SK-N-SH treated with all-trans-retinoic acid at 6 μM for 48 hours (cell line): ENCODE data around the gene BTAF1.
A peak's percentile ranks its signal among the peaks of the same experiment; 100 is the strongest.

ENCODE experiments used
- ATAC-seq: fragments of 200-7000 bp; cut with Tn5 transposase; 3 replicates; pipeline ENCODE4 v1.9.1; 2020; ENCODE audit warnings: mild to moderate bottlenecking, moderate library complexity
- ARNTL ChIP-seq: fragments of 450-650 bp; formaldehyde crosslinking; IDR thresholded peaks from 2 replicates; pipeline ENCODE4 v1.5.0; 2020; ENCODE audit warnings: low read depth, mild to moderate bottlenecking, moderate library complexity, borderline replicate concordance
- BACH2 ChIP-seq: fragments of 250-450 bp; sonication (Bioruptor Pico); IDR thresholded peaks from 2 replicates; pipeline ENCODE4 v1.9.0; 2021; ENCODE audit warnings: mild to moderate bottlenecking, borderline replicate concordance
- CREB5 ChIP-seq: fragments of 250-450 bp; sonication (Bioruptor Pico); IDR thresholded peaks from 2 replicates; pipeline ENCODE4 v1.5.1; 2020; ENCODE audit warnings: low read depth, mild to moderate bottlenecking, moderate library complexity
- CSDC2 ChIP-seq: fragments of 250-450 bp; sonication (Bioruptor Pico); IDR thresholded peaks from 2 replicates; pipeline ENCODE4 v1.5.0; 2020; ENCODE audit warnings: mild to moderate bottlenecking, moderate library complexity
- CSRNP3 ChIP-seq: fragments of 250-450 bp; sonication (Bioruptor Pico); IDR thresholded peaks from 2 replicates; pipeline ENCODE4 v1.5.1; 2021; ENCODE audit warnings: mild to moderate bottlenecking, moderate library complexity
- GLIS3 ChIP-seq: fragments of 250-450 bp; sonication (Bioruptor Pico); IDR thresholded peaks from 2 replicates; pipeline ENCODE4 v1.5.0; 2020; ENCODE audit warnings: mild to moderate bottlenecking, moderate library complexity
- POU6F1 ChIP-seq: fragments of 250-450 bp; sonication (Bioruptor Pico); IDR thresholded peaks from 2 replicates; pipeline ENCODE4 v1.8.0; 2021; ENCODE audit warnings: low read depth, mild to moderate bottlenecking, moderate library complexity, borderline replicate concordance
- SNAI2 ChIP-seq: fragments of 250-450 bp; sonication (Bioruptor Pico); IDR thresholded peaks from 2 replicates; pipeline ENCODE4 v1.5.0; 2020; ENCODE audit warnings: mild to moderate bottlenecking, moderate library complexity
- TCF4 ChIP-seq: fragments of 250-450 bp; sonication (Bioruptor Pico); IDR thresholded peaks from 2 replicates; pipeline ENCODE4 v1.8.0; 2021; ENCODE audit warnings: mild to moderate bottlenecking, moderate library complexity, borderline replicate concordance
- TOX ChIP-seq: fragments of 250-450 bp; sonication (Bioruptor Pico); IDR thresholded peaks from 2 replicates; pipeline ENCODE4 v1.8.0; 2021; ENCODE audit warnings: mild to moderate bottlenecking, moderate library complexity, borderline replicate concordance
- TSHZ2 ChIP-seq: fragments of 250-450 bp; sonication (Bioruptor Pico); IDR thresholded peaks from 2 replicates; pipeline ENCODE4 v1.5.0; 2020; ENCODE audit warnings: mild to moderate bottlenecking, moderate library complexity
- ZC3H10 ChIP-seq: fragments of 250-450 bp; sonication (Bioruptor Pico); IDR thresholded peaks from 2 replicates; pipeline ENCODE4 v1.5.1; 2021; ENCODE audit warnings: mild to moderate bottlenecking, moderate library complexity
- ZFP3 ChIP-seq: fragments of 250-450 bp; sonication (Bioruptor Pico); IDR thresholded peaks from 2 replicates; pipeline ENCODE4 v1.5.0; 2020; ENCODE audit warnings: mild to moderate bottlenecking, moderate library complexity
- ZFP30 ChIP-seq: fragments of 450-650 bp; formaldehyde crosslinking; IDR thresholded peaks from 2 replicates; pipeline ENCODE4 v1.5.0; 2022; ENCODE audit warnings: mild to moderate bottlenecking, moderate library complexity
- ZNF565 ChIP-seq: fragments of 450-650 bp; formaldehyde crosslinking; conservative IDR thresholded peaks from 2 replicates; pipeline ENCODE4 v1.5.0; 2020; ENCODE audit warnings: low read depth, mild to moderate bottlenecking, moderate library complexity
- ZNF70 ChIP-seq: fragments of 450-650 bp; formaldehyde crosslinking; IDR thresholded peaks from 2 replicates; pipeline ENCODE4 v1.5.0; 2020; ENCODE audit warnings: mild to moderate bottlenecking, moderate library complexity
- ZNF8 ChIP-seq: fragments of 450-650 bp; formaldehyde crosslinking; IDR thresholded peaks from 2 replicates; pipeline ENCODE4 v1.5.0; 2020; ENCODE audit warnings: mild to moderate bottlenecking, moderate library complexity

Gene BTAF1

GRCh38 chr10:91901784-91902677 lies 21.5 kb upstream of the BTAF1 start (continued):
- no peak for TF ChIP-seq POU6F1 (CRISPR knock-in tag)

- TF ChIP-seq CREB5 (CRISPR knock-in tag) (no peak), ZC3H10 (no peak), CSDC2 (CRISPR knock-in tag) (no peak), ZFP3 (CRISPR knock-in tag) (no peak), ZNF565 (no peak), ZNF8 (CRISPR knock-in tag) (no peak), BACH2 (CRISPR knock-in tag) (no peak)
- ATAC-seq: no peak
These were observed 16.5 kb upstream of the BTAF1 start for GRCh38 chr10:91907033-91907594.

- ATAC-seq: peak; percentile 6; the same call in 2 of the 3 replicates
- TF ChIP-seq CREB5 (CRISPR knock-in tag): no peak
- TF ChIP-seq ZFP30 (CRISPR knock-in tag): no peak
- no peak for TF ChIP-seq ZNF70
- no peak for TF ChIP-seq POU6F1 (CRISPR knock-in tag)
- TF ChIP-seq GLIS3 (CRISPR knock-in tag): no peak
- no peak for TF ChIP-seq TOX (CRISPR knock-in tag)
- TF ChIP-seq ZC3H10: no peak
- no peak for TF ChIP-seq CSRNP3 (CRISPR knock-in tag)
- no peak for TF ChIP-seq ZFP3 (CRISPR knock-in tag)
- TF ChIP-seq ARNTL (CRISPR knock-in tag): no peak
- no peak for TF ChIP-seq SNAI2 (CRISPR knock-in tag)
- TF ChIP-seq TCF4: no peak
- TF ChIP-seq BACH2 (CRISPR knock-in tag): no peak
These were observed 15.6 kb upstream of the BTAF1 start for GRCh38 chr10:91907914-91908336.

- TF ChIP-seq POU6F1 (CRISPR knock-in tag) (no peak), SNAI2 (CRISPR knock-in tag) (0 out of 2 replicates have a peak, but pooled peaks have one; percentile 29), TSHZ2 (CRISPR knock-in tag) (0 out of 2 replicates have a peak, but pooled peaks have one; percentile 57)
- ATAC-seq: peak; percentile 91
These were observed 15.0 kb upstream of the BTAF1 start for GRCh38 chr10:91908337-91909116.
